IPS-18a (cell line): ENCODE results near the gene DLAT.
A peak's percentile ranks its signal among the peaks of the same experiment; 100 is the strongest.
"Not testable (repeated sequence)": the region's sequence is repeated elsewhere in the genome, so short reads cannot be mapped to it uniquely, and the experiment has no call there.

Experiments used
- H3K27ac ChIP-seq: one replicate; pipeline ENCODE4 v1.5.1; 2013; ENCODE audit warnings: low read length
- H3K27me3 ChIP-seq: one replicate; pipeline ENCODE4 v1.6.1; 2013; ENCODE audit warnings: mild to moderate bottlenecking, low read length; ENCODE audit not compliant: control insufficient read depth, insufficient read depth
- H3K36me3 ChIP-seq: one replicate; pipeline ENCODE4 v1.6.1; 2013; ENCODE audit warnings: low read depth, low read length; ENCODE audit not compliant: control insufficient read depth
- H3K4me1 ChIP-seq: one replicate; pipeline ENCODE4 v1.6.1; 2013; ENCODE audit warnings: low read depth, low read length; ENCODE audit not compliant: control insufficient read depth
- H3K4me3 ChIP-seq: one replicate; pipeline ENCODE4 v1.5.1; 2013; ENCODE audit warnings: low read length
- H3K9ac ChIP-seq: one replicate; pipeline ENCODE4 v1.6.1; 2013; ENCODE audit warnings: mild to moderate bottlenecking, low read length, moderate library complexity
- H3K9me3 ChIP-seq: one replicate; pipeline ENCODE4 v1.6.1; 2013; ENCODE audit warnings: low read depth, low read length; ENCODE audit not compliant: control insufficient read depth

Gene DLAT

DNA sequence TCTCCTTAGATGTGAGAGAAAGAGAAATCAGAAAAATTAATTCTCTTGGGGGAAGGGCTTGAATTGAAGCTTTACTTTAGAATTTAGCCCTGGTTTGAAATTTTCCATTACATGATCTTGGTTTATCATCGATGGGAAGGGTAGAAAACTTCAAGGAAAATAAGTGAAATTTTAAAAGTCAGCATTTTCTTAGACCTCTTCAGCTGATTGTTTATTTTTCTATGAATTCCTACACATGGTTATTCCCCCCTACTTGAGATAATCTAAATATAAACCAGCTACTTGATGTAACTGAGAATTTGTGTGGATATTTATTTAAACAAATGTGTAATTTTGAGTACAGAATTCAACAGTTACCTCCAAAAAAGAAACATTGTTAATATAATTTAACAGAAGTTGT, 37.7 kb downstream of the DLAT start:
- H3K27me3 ChIP-seq, result no peaks in the 10 kb centered on the region
- H3K4me1 ChIP-seq, result no peaks in the 10 kb centered on the region
- H3K36me3 ChIP-seq, result peaks cover 39% of the 10 kb centered on the region
- no peak overlapping the region for H3K9ac ChIP-seq
- no peak overlapping the region for H3K4me3 ChIP-seq
- H3K27ac ChIP-seq, result no peak overlapping the region
- no peaks in the 10 kb centered on the region for H3K9me3 ChIP-seq

- H3K27ac ChIP-seq, result peak within 1 kb of the TSS; percentile 97
These were observed 49.0 kb downstream of the DLAT start, which contains the start of the genes NKAPD1 and PIH1D2 for GRCh38 chr11:112073941-112074811. Gene NKAPD1, plus strand, starts transcription at chr11:112074299. Its CDS starts 1,276 bp downstream, at chr11:112075575. Gene PIH1D2, minus strand, starts transcription at chr11:112074017. Its CDS starts 843 bp downstream, at chr11:112073174.

DNA sequence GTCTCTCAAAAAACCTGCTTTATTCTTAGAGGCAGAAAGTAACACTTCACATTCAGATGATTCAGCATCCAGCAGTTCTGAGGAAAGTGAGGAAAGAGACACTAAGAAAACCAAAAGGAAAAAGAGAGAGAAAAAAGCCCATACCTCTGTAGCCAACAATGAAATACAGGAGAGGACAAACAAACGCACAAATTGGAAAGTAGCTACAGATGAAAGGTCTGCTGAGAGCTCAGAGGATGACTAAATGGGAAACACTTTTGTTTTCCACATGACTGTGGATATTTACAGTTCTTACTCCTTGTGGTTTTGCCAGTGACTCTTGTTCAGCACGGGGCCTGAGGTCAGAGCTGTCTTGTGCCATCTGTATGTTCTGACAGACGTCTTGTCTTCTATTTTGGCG, 57.5 kb downstream of the DLAT start:
- Histone ChIP-seq H3K36me3 (peaks cover 53% of the 10 kb centered on the region), H3K27ac (no peak overlapping the region), H3K9me3 (no peaks in the 10 kb centered on the region), H3K4me3 (no peak overlapping the region), H3K27me3 (no peaks in the 10 kb centered on the region), H3K9ac (no peak overlapping the region), H3K4me1 (no peaks in the 10 kb centered on the region)

More at GRCh38 chr11:112073941-112074811, 49.0 kb downstream of the DLAT start, which contains the start of the genes NKAPD1 and PIH1D2:
- peak within 1 kb of the TSS; percentile 88 for H3K9ac ChIP-seq
- H3K9me3 ChIP-seq, result no peaks in the 10 kb centered on the region
- H3K4me3 ChIP-seq, result peak within 1 kb of the TSS; percentile 98
- peaks cover 3% of the 10 kb centered on the region for H3K36me3 ChIP-seq
- H3K4me1 ChIP-seq, result peaks cover 6% of the 10 kb centered on the region
- no peaks in the 10 kb centered on the region for H3K27me3 ChIP-seq

DNA sequence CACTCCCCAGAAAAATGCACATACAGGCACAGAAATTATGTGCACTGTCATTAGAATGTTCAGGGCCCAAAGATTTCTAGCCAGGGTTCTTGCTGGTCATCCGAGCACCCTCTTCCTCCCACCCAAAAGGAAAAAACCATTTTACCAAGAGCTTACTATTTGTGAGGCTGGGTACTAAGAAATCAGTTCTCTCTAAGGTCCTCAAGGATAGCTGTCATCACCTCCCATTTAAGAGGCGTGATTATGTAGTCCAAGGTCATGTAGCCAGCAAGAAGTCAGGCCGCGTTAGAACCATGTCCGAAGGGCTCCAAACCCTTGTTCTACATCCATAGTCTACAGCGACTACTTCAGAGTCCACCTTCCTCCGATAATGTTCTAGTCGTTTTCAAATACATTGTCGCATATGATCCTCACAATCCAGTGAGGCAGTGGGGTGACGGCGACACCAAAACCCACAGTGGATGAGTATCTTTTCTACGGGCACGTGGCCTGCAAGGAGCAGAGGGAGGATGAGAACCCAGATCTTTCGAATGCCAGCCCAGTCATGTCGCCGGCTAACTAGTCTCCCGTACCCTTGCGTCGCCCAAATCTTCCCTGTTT, 60.7 kb downstream of the DLAT start:
- H3K4me3 ChIP-seq, result peak overlapping the region; percentile 80
- H3K4me1 ChIP-seq, result no peaks in the 10 kb centered on the region
- peak overlapping the region; percentile 31 for H3K27ac ChIP-seq
- peak overlapping the region; percentile 91 for H3K9ac ChIP-seq
- peaks cover 58% of the 10 kb centered on the region for H3K36me3 ChIP-seq
- no peaks in the 10 kb centered on the region for H3K27me3 ChIP-seq
- no peaks in the 10 kb centered on the region for H3K9me3 ChIP-seq

DNA sequence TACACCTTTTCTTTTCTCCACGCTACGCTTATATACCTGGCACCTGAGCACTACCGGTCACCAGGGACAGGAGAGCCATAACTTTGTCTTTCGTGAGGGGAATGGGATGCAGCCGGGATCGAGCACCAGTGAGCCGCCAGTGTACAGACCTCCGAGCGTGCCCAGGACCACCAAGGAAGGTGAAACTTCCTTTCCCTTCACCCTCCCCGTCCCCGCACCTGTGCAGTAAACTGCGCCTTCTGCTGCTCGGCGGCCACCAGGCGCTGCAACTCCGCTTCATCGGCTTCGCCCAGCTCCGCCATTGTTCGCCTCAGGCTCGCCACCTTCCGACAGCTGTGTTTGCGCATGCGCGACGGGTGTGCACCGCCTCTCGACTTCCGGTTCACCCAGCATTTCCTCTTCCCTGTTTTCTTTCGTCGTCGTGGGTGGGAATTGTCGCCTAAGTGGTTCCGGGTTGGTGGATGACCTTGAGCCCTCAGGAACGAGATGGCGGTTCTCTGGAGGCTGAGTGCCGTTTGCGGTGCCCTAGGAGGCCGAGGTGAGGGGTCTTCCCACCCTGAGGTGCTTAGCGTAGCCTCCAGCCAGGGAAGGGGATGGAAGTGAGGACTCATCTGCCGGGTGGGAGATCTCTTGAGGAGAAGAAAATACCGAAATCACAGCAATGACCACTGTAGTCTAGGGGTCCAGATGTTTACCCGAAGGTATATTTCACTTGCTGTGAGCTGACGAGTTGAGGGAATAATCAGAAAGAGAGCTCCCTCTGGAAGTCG, 61.4 kb downstream of the DLAT start, which contains the start of the genes SDHD and TIMM8B:
Gene SDHD, plus strand, starts transcription at position 452 of the 770 bp plus-strand sequence. Its CDS starts 35 bp downstream, at position 487.
Gene TIMM8B, minus strand, starts transcription at position 335 of the 770 bp plus-strand sequence. Its CDS starts 33 bp downstream, at position 302.
- Histone ChIP-seq H3K27ac (peak within 1 kb of the TSS; percentile 54), H3K9me3 (no peaks in the 10 kb centered on the region), H3K4me1 (no peaks in the 10 kb centered on the region), H3K36me3 (peaks cover 65% of the 10 kb centered on the region), H3K27me3 (no peaks in the 10 kb centered on the region), H3K4me3 (peak within 1 kb of the TSS; percentile 80), H3K9ac (peak within 1 kb of the TSS; percentile 91)

DNA sequence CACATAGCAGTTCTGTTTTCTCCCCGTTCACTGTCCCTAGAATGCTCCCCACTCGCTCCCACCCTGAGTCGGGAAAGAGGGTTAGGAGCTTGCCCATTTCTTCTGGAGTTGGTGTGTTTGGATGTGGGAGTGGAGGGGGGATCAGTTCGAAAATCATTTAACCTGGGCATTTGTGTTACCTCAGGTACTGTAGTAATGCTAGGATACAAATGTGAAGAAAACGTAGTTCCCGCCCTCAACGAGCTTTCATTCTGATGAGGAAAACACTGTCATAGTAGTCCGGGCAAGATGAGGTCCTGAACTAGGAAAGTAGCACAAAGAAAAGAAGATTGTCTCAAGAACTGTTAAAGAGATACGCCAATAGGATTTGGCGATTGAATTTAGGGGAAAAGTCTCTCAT, 62.0 kb downstream of the DLAT start:
- peak overlapping the region; percentile 54 for H3K27ac ChIP-seq
- H3K4me3 ChIP-seq, result peak overlapping the region; percentile 80
- peaks cover 60% of the 10 kb centered on the region for H3K36me3 ChIP-seq
- no peaks in the 10 kb centered on the region for H3K27me3 ChIP-seq
- peak overlapping the region; percentile 91 for H3K9ac ChIP-seq
- H3K9me3 ChIP-seq, result no peaks in the 10 kb centered on the region
- no peaks in the 10 kb centered on the region for H3K4me1 ChIP-seq

GRCh38 chr11:112095302-112095701, 70.1 kb downstream of the DLAT start:
- H3K36me3 ChIP-seq, result peaks cover 39% of the 10 kb centered on the region
- not testable (repeated sequence) for H3K9me3 ChIP-seq, H3K27ac ChIP-seq, H3K9ac ChIP-seq, H3K4me3 ChIP-seq, H3K27me3 ChIP-seq, H3K4me1 ChIP-seq

- Histone ChIP-seq H3K27me3 (no peaks in the 10 kb centered on the region), H3K9ac (no peak overlapping the region), H3K27ac (no peak overlapping the region), H3K9me3 (no peaks in the 10 kb centered on the region), H3K36me3 (peaks cover 30% of the 10 kb centered on the region), H3K4me3 (no peak overlapping the region), H3K4me1 (no peaks in the 10 kb centered on the region)
These were observed 71.0 kb downstream of the DLAT start for GRCh38 chr11:112096194-112096593.

DNA sequence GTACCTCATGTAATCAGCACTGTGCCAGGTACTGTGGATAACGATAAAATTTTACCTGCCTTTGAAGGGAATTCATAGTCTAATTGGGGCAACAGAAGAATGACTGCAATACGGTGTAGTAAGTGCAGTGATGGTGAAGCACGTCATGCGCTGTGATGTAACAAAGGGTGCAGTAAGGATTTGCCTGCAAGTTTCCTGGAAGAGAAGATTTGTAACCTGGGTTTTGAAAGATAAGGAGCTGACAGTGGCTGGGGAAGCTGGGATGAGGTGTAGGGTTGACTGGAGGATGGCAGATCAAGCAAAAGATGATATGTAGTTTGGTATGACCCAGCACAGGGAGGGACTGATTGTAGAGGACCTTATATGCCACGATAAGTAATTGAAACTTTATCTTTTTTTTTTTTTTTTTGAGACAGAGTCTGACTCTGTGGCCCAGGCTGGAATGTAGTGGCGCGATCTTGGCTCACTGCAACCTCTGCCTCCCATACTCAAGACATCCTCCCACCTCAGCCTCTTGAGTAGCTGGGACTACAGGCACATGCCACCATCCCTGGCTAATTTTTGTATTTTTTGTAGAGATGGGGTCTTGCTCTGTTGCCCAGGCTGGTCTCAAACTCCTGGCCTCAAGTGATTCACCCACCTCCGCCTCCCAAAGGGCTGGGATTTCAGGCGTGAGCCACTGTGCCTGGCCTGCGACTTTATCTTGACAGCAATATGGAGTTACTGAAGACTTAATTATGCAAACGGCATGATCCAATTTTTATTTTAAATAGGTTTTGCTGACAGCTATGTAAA, 72.7 kb downstream of the DLAT start:
- Histone ChIP-seq H3K9me3 (no peaks in the 10 kb centered on the region), H3K4me3 (no peak overlapping the region), H3K9ac (no peak overlapping the region), H3K36me3 (peaks cover 20% of the 10 kb centered on the region), H3K4me1 (no peaks in the 10 kb centered on the region), H3K27ac (no peak overlapping the region), H3K27me3 (no peaks in the 10 kb centered on the region)

DNA sequence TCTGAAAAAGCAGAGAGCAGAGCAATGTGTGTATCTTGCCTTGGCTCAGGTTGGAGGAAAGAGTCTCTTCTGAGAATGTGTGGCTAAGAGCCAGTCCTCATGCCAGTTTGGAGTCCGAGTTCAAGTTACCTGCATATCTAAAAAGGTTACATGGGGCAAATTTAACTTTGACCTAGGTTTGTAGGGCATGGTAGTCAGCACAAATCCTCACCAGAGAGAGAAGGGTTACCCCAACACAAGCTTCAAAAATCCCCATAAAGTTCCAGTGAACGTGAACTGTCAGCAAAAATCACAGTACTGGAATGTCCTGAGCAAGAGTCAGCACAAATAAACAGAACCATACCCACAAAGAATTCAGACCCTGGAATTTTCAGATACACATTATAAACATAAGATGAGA, 75.3 kb downstream of the DLAT start:
- Histone ChIP-seq H3K4me3 (no peak overlapping the region), H3K9ac (no peak overlapping the region), H3K9me3 (no peaks in the 10 kb centered on the region), H3K36me3 (peaks cover 8% of the 10 kb centered on the region), H3K27me3 (no peaks in the 10 kb centered on the region), H3K4me1 (no peaks in the 10 kb centered on the region), H3K27ac (no peak overlapping the region)
